Fibroblast of lung (primary cell): Measurements from ENCODE around the gene DIP2C. TPM values are rescaled to one million over a fixed set of nuclear protein-coding genes. Genes with fewer than 3 reads are reported as not detected.
A peak's percentile ranks its signal among the peaks of the same experiment; 100 is the strongest.

Experiments used
- DNase-seq, 2 donors: peaks; one replicate each; pipeline versions ENCODE4 v3.0.0 to v3.0.0-alpha.2; 2010; ENCODE audit warnings: low read depth in 2 of 2
- H2AFZ ChIP-seq: 2 replicates; pipeline ENCODE4 v1.5.1; 2012; ENCODE audit warnings: low read length, control low read depth, inconsistent platforms
- H3K27ac ChIP-seq: 2 replicates; pipeline ENCODE4 v1.5.1; 2011; ENCODE audit warnings: low read length, control low read depth; ENCODE audit not compliant: insufficient read depth
- H3K27me3 ChIP-seq: 2 replicates; pipeline ENCODE4 v1.5.1; 2011; ENCODE audit warnings: mild to moderate bottlenecking, low read length; ENCODE audit not compliant: control insufficient read depth, insufficient read depth
- H3K36me3 ChIP-seq: 2 replicates; pipeline ENCODE4 v1.5.1; 2011; ENCODE audit warnings: low read length; ENCODE audit not compliant: control insufficient read depth, insufficient read depth
- H3K4me1 ChIP-seq: 2 replicates; pipeline ENCODE4 v1.5.1; 2011; ENCODE audit warnings: low read length; ENCODE audit not compliant: control insufficient read depth, insufficient read depth; ENCODE audit errors: extremely low read depth
- H3K4me2 ChIP-seq: 2 replicates; pipeline ENCODE4 v1.5.1; 2011; ENCODE audit warnings: low read length, control low read depth; ENCODE audit not compliant: insufficient read depth; ENCODE audit errors: extremely low read depth
- H3K4me3 ChIP-seq, 4 experiments: fragments of 200-600 bp in 1 of 4; sonication (generic) in 1 of 4; replicated peaks in 1 of 4; 2 replicates each; pipeline ENCODE4 v1.5.1; 2011 to 2016; ENCODE audit warnings: low read length in 4 of 4, low read depth in 3 of 4, mild to moderate bottlenecking in 3 of 4, control low read depth in 2 of 4, inconsistent platforms in 1 of 4, mixed read lengths in 1 of 4; ENCODE audit not compliant: insufficient read depth in 1 of 4; ENCODE audit errors: control extremely low read depth in 1 of 4
- H3K79me2 ChIP-seq: 2 replicates; pipeline ENCODE4 v1.5.1; 2012; ENCODE audit warnings: mild to moderate bottlenecking, low read length, inconsistent platforms; ENCODE audit not compliant: control insufficient read depth, insufficient read depth
- H3K9ac ChIP-seq: 2 replicates; pipeline ENCODE4 v1.5.1; 2011; ENCODE audit warnings: mild to moderate bottlenecking, low read length, control low read depth; ENCODE audit not compliant: insufficient read depth
- H3K9me3 ChIP-seq: 2 replicates; pipeline ENCODE4 v1.5.1; 2012; ENCODE audit warnings: low read depth, low read length; ENCODE audit not compliant: control insufficient read depth, insufficient read depth
- H4K20me1 ChIP-seq: 2 replicates; pipeline ENCODE4 v1.5.1; 2011; ENCODE audit warnings: low read length; ENCODE audit not compliant: control insufficient read depth, insufficient read depth; ENCODE audit errors: extremely low read depth
- CTCF ChIP-seq, 2 donors: IDR thresholded peaks in 1 of 2; conservative IDR thresholded peaks in 1 of 2; 1 replicate in 1 of 2; 2 replicates in 1 of 2; pipeline ENCODE4 v1.5.1; 2011 to 2012; ENCODE audit warnings: low read length in 2 of 2, control low read depth in 1 of 2, inconsistent platforms in 1 of 2, low read depth in 1 of 2, mild to moderate bottlenecking in 1 of 2
- EZH2 ChIP-seq: IDR thresholded peaks from 2 replicates; pipeline ENCODE4 v1.5.1; 2012; ENCODE audit warnings: low read length, control low read depth, mild to moderate bottlenecking; ENCODE audit errors: missing control alignments
- polyA plus RNA-seq, 2 donors: library from polyadenylated mRNA; depleted of rRNA in 1 of 2; stranded (reverse) in 1 of 2; unstranded in 1 of 2; fragments of >200 nt; gene quantifications; 2 replicates each; pipeline ENCODE4 v1.2.1, GENCODE V29; 2011 to 2012; ENCODE audit warnings: missing spikeins in 1 of 2
- total RNA-seq: library from RNA; depleted of rRNA; stranded (reverse); fragments of >200 nt; gene quantifications from 2 replicates; pipeline ENCODE4 v1.2.1, GENCODE V29; 2014

The DIP2C gene
- total and polyA plus RNA-seq, 2 donors (not counting 1 experiment from before 2014, with no cell fraction given): 10.7 to 18.3 TPM

GRCh38 chr10:335151-335800 lies 354.2 kb downstream of the DIP2C start:
- TF ChIP-seq EZH2: no peak
- TF ChIP-seq CTCF (conservative IDR thresholded peaks at IDR 0.05 in 1 of 2, IDR thresholded peaks at IDR 0.05 in 1 of 2; ENCODE audit: low read depth in 1 of 2, low read length in 2 of 2): no peak
- DNase-seq: peak in 1 of 2 donors; percentile 33

GRCh38 chr10:331186-331585 lies 358.3 kb downstream of the DIP2C start:
- Histone ChIP-seq H3K9ac (no peak overlapping the region), H3K79me2 (no peaks in the 10 kb centered on the region), H3K4me1 (peaks cover 3% of the 10 kb centered on the region), H2AFZ (no peak overlapping the region), H3K36me3 (peaks cover 3% of the 10 kb centered on the region), H3K4me3 (no peak overlapping the region), H4K20me1 (no peaks in the 10 kb centered on the region), H3K4me2 (no peak overlapping the region), H3K27me3 (no peaks in the 10 kb centered on the region), H3K27ac (no peak overlapping the region), H3K9me3 (no peaks in the 10 kb centered on the region)
- DNase-seq: no peak
- no peak for TF ChIP-seq EZH2
- no peak for TF ChIP-seq CTCF (conservative IDR thresholded peaks at IDR 0.05 in 1 of 2, IDR thresholded peaks at IDR 0.05 in 1 of 2; ENCODE audit: low read depth in 1 of 2, low read length in 2 of 2)

More at GRCh38 chr10:335151-335800, 354.2 kb downstream of the DIP2C start:
- no peak overlapping the region for H3K9ac ChIP-seq
- no peaks in the 10 kb centered on the region for H3K27me3 ChIP-seq
- no peak overlapping the region for H3K27ac ChIP-seq
- no peaks in the 10 kb centered on the region for H3K36me3 ChIP-seq
- H3K4me3 ChIP-seq: no peak overlapping the region
- no peak overlapping the region for H2AFZ ChIP-seq
- H3K4me1 ChIP-seq: no peaks in the 10 kb centered on the region
- no peaks in the 10 kb centered on the region for H4K20me1 ChIP-seq
- no peaks in the 10 kb centered on the region for H3K9me3 ChIP-seq
- no peaks in the 10 kb centered on the region for H3K79me2 ChIP-seq
- H3K4me2 ChIP-seq: no peak overlapping the region

DNA sequence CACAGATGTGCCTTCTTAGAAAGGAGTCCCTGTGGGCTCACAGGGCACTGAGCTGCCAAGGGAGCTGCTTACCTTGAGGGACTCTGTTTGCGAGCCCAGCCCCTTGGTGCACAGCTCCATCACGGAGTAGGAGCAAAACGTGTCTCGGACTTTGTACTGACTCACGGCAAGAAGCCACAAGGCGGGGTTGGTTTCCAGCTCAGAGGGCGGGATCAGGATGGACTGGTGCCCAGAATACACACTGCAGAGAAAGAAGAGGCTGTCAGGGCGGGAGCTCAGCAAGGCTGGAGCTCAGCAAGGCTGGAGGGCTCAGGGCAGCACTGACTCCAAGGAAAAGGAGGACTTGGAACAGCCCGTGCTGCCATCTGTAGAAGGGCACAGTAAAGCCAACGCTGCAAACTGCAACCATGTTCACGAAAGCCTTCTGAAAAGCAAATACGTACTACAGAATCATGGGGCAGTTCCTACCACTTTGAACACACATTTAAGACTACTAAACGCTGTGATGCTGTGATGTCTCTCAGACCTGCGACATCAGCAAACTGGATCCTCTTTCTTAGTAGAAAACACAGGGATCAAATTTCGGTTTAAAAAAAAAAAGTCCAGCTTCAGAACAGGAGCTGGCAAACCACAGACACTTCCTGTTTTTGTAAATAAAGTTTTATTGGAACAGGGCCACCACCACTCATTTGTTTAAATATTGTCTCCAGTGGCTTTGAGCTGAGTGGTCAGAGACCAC lies 359.9 kb downstream of the DIP2C start:
- peaks cover 4% of the 10 kb centered on the region for H3K4me1 ChIP-seq
- peak overlapping the region; percentile 41 for H3K9ac ChIP-seq
- H3K4me3 ChIP-seq: peak overlapping the region; percentile 23 to 60 (median 36)
- no peaks in the 10 kb centered on the region for H3K79me2 ChIP-seq
- peak overlapping the region; percentile 91 for H3K4me2 ChIP-seq
- H3K36me3 ChIP-seq: peaks cover 6% of the 10 kb centered on the region
- no peaks in the 10 kb centered on the region for H3K27me3 ChIP-seq
- DNase-seq: peak; percentile 96 to 97
- no peaks in the 10 kb centered on the region for H4K20me1 ChIP-seq
- peak overlapping the region; percentile 76 for H3K27ac ChIP-seq
- H2AFZ ChIP-seq: peak overlapping the region; percentile 79
- TF ChIP-seq CTCF (conservative IDR thresholded peaks at IDR 0.05 in 1 of 2, IDR thresholded peaks at IDR 0.05 in 1 of 2; ENCODE audit: low read depth in 1 of 2, low read length in 2 of 2): peak in 1 of 2 donors; percentile 26
- TF ChIP-seq EZH2: no peak
- no peaks in the 10 kb centered on the region for H3K9me3 ChIP-seq
